ENCODE data around the gene CSH2.

Gene CSH2

DNA sequence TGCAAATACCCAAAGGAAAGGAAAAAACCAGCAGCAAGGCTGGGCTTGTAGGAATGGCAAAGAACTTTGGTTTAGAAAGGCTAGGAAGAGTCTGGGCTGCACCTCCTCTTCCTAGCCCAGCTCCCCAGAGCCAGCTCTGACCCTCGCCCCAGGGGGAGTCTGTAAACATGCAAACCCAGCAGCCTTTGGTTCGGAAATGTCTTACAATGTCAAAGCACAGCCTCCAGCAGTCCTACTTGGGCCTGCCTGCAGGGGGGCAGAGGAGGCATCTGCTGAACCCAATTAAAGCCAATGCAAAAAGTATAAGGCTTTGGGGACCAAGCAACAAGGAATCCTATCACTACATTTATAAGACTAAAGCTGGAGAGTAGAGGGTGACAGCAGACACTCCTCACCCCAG, 41.0 kb downstream of the CSH2 start:
- DNase-seq: no peak

DNA sequence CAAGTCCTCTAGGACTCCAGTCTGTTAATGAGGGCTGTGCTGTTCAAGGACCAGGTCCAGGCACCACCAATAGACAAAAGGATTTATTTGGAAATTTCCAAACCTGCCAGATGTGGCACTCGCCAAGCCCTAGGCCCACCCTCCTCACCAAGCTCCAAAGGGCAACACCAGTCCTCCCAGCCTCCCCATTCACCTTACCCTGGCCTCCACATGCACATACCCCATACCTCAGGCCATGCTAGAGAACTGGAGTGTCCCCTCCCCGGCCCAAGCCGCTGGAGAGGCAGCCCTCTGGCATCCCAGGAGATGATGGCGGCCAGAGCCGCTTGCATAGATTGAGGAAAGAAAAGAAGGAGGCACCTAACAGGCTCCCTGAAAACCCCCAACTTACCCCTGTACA, 41.5 kb downstream of the CSH2 start:
- DNase-seq: no peak

DNA sequence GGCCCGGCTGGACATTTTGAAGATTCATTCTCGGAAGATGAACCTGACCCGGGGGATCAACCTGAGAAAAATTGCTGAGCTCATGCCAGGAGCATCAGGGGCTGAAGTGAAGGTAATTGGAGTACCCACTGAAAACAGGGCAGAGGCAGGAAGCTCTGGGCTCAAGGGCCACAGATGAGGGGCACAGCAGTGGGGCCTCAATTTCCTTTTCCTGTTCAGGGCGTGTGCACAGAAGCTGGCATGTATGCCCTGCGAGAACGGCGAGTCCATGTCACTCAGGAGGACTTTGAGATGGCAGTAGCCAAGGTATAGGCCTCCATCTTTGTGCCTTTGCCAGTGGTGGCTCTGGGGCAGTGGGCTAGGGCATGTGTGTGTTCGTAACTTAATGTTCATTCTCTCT, 42.0 kb downstream of the CSH2 start:
- no peak for DNase-seq

DNA sequence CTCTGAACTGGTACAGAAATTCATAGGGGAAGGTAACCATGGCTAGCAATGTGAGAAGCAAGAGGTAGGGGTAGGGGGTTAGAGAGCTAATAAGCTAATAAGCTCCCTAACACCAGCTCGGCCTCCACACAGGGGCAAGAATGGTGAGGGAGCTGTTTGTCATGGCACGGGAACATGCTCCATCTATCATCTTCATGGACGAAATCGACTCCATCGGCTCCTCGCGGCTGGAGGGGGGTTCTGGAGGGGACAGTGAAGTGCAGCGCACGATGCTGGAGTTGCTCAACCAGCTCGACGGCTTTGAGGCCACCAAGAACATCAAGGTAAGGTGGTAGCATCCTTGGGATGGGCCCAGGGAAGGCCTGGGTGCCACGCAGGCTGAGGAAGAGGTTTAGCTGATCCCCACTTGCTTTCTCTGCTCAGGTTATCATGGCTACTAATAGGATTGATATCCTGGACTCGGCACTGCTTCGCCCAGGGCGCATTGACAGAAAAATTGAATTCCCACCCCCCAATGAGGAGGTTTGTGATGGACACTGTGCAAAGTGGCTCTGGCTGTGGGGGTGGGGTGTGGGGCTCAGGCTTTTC, 42.5 kb downstream of the CSH2 start:
- no peak for DNase-seq

DNA sequence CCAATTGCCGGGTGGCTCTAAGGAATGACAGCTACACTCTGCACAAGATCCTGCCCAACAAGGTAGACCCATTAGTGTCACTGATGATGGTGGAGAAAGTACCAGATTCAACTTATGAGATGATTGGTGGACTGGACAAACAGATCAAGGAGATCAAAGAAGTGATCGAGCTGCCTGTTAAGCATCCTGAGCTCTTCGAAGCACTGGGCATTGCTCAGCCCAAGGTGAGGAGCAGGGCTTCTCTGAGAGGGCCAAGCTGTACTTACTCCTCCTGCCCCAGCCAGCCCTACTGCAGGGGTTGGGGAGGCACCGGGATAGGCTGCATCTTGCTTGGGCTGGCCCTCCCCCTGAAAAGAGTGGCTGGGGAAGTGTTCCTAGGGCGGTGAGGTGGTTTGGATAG, 43.2 kb downstream of the CSH2 start:
- no peak for DNase-seq

DNA sequence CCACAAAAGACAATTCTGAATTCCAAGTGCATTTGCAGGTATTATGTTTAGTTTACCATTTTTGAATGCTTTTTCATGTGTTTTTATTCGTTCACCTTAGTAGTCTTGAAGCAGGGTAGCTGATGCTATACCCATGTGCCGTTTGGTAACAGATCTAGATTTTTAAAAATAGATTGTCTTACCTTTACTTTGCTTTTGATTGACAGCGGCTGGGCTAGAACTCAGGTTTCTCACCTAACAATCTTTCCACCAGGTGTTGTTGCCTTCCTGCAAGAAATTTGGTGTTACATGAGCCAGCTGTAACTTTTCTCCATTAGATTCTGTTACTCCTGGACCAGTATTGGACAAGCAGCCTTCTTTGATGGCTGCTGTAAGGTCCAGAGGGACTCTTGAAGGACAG, 44.5 kb downstream of the CSH2 start:
- no peak for DNase-seq

DNA sequence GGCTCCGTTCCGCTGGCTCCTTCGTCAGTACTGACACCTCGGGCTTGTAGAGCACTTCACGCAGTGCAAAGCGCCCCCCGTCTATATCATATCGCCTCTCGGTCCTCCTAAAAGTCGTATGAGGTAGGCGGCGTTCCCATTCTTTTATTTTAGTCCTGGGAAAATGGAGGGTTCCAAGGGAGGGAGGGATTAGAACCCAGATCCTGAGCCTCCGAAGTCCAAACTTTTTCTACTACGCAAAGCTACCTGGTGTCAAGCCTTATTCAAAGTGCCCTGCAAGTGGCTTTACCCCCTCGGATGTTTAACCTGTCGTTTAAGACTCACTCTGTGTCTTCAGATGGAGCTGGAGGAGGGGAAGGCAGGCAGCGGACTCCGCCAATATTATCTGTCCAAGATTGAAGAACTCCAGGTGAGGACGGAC, 45.7 kb downstream of the CSH2 start:
- DNase-seq: no peak

DNA sequence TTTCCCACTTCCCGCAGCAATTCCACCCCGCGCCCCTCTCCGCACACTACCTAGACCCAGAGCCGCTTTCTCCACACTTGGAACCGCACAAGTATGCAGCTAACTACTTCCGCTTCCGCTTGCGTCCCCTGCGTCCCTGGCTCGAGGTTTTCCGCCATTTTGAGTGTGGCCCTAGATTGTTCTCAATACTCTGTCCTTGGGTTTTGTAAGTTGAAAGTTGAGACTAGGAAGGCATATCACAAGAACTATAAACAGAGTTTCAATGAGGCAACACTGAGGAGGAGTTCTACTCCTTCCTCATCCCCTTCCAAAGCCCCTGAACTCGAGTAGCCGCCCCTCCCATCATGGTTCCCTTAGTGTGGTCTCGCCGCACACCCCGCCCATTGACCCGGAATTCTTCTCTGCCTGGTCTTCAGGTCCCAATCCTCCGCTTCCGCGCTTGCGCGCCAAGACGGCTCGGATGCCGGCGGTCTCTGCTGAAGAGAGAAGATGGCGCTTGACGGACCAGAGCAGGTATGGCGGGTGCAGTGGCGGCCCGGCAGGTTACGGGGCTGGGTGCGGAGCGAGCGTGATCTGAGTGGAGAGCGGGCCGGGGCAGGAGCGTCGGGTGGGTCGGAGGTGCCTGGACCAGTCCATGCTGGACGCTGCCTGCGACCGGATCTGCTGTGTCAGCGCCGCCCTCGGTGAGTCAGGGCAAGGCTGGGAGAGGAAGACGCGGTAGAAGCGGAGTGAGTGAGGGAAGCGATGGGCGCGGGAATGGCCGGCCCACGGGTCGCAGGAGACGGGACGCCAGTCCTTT, 46.3 kb downstream of the CSH2 start, which contains the start of the genes FTSJ3 and PSMC5:
Gene FTSJ3, minus strand, starts transcription at position 662 of the 799 bp plus-strand sequence. CDS start 761 bp downstream, outside the sequence.
Gene PSMC5, plus strand, starts transcription at position 430 of the 799 bp plus-strand sequence. Its CDS starts 60 bp downstream, at position 490.
- DNase-seq: peak; percentile 97

DNA sequence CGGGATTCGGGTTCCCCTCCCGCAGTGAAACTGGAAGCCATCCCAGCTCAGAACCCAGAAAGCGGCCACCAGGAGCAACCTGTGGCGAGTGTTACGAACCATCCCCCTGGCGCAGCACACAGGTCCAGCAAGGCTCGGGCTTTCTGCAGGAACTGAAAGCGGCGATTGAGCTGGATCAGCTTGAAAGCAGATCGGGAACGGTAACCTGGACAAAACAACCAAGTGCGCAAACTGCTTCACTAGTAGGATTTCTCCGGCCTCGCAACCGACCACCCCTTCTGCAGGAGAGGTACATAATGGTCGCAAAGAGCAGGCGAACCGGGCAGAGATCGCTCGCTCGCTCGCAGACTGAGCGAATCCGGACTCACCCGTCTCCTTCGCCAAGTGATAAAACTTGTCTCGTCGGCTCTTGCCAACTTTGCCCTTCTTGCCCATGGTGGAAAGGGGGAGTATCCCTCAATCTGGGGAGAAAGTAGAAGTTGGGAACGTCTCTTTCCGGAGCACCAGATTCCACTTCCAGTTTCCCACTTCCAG, 46.9 kb downstream of the CSH2 start:
- no peak for DNase-seq

DNA sequence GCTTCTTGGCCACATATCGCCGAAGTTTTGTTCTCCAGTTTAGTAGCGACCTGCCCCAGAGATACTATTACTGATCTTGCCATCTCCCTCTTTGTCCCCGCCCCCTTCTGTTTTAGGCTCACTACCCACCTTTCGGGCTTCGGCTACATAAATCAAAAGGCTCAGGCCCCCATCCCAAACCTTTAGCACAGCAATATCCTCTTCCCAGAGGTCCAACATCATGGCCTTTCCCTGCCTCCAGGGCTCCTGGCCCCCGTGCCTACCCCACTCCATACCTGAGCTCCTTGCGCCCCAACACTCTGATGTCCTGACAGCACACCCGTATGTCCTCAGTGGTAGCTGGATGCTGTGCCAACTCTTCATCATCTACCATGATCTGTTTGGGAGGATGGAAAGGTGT, 49.1 kb downstream of the CSH2 start:
- no peak for DNase-seq

DNA sequence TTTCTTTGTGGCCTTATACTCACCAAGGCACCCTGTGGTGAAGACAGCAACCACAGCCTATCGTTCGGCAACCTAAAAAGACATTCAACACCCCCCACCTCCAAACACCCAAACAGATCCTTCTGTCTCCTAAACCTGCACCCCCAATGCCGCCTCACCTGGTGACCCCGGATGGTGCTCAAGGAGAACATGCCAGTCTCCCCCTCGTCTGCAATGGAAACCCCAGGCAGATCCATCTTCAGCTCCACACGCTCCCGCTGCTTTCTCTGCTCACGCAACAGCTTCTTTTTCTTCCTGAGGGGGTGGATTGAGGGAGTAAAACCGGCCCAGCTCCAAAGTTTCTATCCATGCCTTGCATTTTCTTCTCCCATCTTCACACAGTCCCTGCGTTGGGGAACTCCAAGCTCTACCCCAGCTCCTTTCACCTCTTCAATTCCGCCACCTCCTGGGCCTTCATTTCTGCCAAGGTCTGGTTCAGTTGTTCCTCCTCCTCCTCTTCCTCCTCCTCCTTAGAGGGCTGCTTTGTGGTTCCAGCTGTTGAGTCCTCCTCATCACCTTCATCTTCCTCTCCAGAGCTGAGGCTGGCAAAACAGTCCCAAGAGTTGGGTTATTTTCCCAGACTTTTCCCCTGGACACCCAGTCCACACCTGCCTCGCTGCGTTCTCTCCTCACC, 49.7 kb downstream of the CSH2 start:
- no peak for DNase-seq

DNA sequence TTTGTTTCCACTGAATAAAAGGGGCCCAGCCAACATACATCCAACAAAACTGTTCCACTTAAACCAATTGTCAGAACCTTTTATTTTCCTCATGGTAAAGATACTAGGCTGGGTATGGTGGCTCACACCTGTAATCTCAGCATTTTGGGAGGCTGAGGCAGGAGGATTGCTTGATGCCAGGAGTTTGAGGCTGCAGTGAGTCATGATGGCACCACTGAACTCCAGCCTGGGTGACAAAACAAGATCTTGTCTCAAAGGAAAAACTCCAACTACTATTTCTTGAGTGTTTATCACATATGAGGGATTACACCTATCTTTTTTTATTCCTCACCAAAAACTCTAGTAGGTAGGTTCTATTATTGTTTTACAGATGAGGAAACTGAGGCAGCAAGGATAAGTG, 50.9 kb downstream of the CSH2 start:
- DNase-seq: no peak

Data from NCI-H510A (cell line).